ENCODE data around the gene IPO4. TPM values are rescaled to one million over a fixed set of nuclear protein-coding genes. Genes with fewer than 3 reads are reported as not detected.

IPO4 gene
- total and polyA plus RNA-seq, 2 of the 13 experiments (the other 11 are each of a cell fraction or from before 2014, with no cell fraction given) = 39.0 to 179 TPM

- peak; percentile 84; the same call in 1 of the 2 replicates for TF ChIP-seq ZNF484 (CRISPR knock-in tag; IDR thresholded peaks at IDR 0.05; ENCODE audit: borderline replicate concordance, low read depth)
- peak; percentile 99 for TF ChIP-seq ZNF781 (CRISPR knock-in tag; IDR thresholded peaks at IDR 0.05; ENCODE audit: borderline replicate concordance, not compliant biosample characterization)
- TF ChIP-seq ZNF841 (CRISPR knock-in tag; IDR thresholded peaks at IDR 0.05; ENCODE audit: borderline replicate concordance) = no peak
- TF ChIP-seq, protein P1, sequence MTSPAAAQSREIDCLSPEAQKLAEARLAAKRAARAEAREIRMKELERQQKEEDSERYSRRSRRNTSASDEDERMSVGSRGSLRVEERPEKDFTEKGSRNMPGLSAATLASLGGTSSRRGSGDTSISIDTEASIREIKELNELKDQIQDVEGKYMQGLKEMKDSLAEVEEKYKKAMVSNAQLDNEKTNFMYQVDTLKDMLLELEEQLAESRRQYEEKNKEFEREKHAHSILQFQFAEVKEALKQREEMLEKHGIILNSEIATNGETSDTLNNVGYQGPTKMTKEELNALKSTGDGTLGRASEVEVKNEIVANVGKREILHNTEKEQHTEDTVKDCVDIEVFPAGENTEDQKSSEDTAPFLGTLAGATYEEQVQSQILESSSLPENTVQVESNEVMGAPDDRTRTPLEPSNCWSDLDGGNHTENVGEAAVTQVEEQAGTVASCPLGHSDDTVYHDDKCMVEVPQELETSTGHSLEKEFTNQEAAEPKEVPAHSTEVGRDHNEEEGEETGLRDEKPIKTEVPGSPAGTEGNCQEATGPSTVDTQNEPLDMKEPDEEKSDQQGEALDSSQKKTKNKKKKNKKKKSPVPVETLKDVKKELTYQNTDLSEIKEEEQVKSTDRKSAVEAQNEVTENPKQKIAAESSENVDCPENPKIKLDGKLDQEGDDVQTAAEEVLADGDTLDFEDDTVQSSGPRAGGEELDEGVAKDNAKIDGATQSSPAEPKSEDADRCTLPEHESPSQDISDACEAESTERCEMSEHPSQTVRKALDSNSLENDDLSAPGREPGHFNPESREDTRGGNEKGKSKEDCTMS (CRISPR knock-in tag; conservative IDR thresholded peaks at IDR 0.05) = 0 out of 2 replicates have a peak, but pooled peaks have one; percentile 34
- TF ChIP-seq TRIM22 (IDR thresholded peaks at IDR 0.05) = no peak
- peak; percentile 96 for TF ChIP-seq NKX3-1 (CRISPR knock-in tag; IDR thresholded peaks at IDR 0.05)
- peak; percentile 99 for TF ChIP-seq MXD3 (CRISPR knock-in tag; IDR thresholded peaks at IDR 0.05)
- peak; percentile 98 for TF ChIP-seq ATF2 (CRISPR knock-in tag; IDR thresholded peaks at IDR 0.05)
- TF ChIP-seq GTF3A (CRISPR knock-in tag; conservative IDR thresholded peaks at IDR 0.05) = peak; percentile 99
- peak; percentile 94 for TF ChIP-seq MED13 (CRISPR knock-in tag; IDR thresholded peaks at IDR 0.05)
- TF ChIP-seq ATF3 (CRISPR knock-in tag; IDR thresholded peaks at IDR 0.05) = peak; percentile 85
- no peak for TF ChIP-seq NFRKB (IDR thresholded peaks at IDR 0.05)
- TF ChIP-seq SNAPC2 (CRISPR knock-in tag; IDR thresholded peaks at IDR 0.05) = peak; percentile 99
- TF ChIP-seq NR1H2 (CRISPR knock-in tag; IDR thresholded peaks at IDR 0.05; ENCODE audit: borderline replicate concordance, low read depth) = peak; percentile 99
- TF ChIP-seq NR2F6 (IDR thresholded peaks at IDR 0.05) = no peak
- peak; percentile 75 for TF ChIP-seq NR2F6 (CRISPR knock-in tag; IDR thresholded peaks at IDR 0.05)
- TF ChIP-seq BCL3 (CRISPR knock-in tag; IDR thresholded peaks at IDR 0.05) = peak; percentile 99
- TF ChIP-seq KAT8 (CRISPR knock-in tag; IDR thresholded peaks at IDR 0.05) = peak; percentile 99
- TF ChIP-seq ZNF552 (CRISPR knock-in tag; IDR thresholded peaks at IDR 0.05; ENCODE audit: borderline replicate concordance) = peak; percentile 98
- peak; percentile 76 for TF ChIP-seq ZMYM3 (CRISPR knock-in tag; IDR thresholded peaks at IDR 0.05)
- TF ChIP-seq RNF2 (conservative IDR thresholded peaks at IDR 0.05; ENCODE audit: low read depth) = peak; percentile 100
- peak; percentile 69; the same call in 1 of the 2 replicates for TF ChIP-seq SP2 (CRISPR knock-in tag; IDR thresholded peaks at IDR 0.05)
- TF ChIP-seq ZNF224 (CRISPR knock-in tag; IDR thresholded peaks at IDR 0.05) = peak; percentile 100
- TF ChIP-seq ZNF251 (CRISPR knock-in tag; IDR thresholded peaks at IDR 0.05) = peak; percentile 94; the same call in 1 of the 2 replicates
Measured at GRCh38 chr14:24195186-24196070, 6.8 kb upstream of the IPO4 start, which contains the start of gene TM9SF1 (continued).

Data from HepG2 (cell line).